HepG2 (cell line): Measurements from ENCODE around the gene TTC16. TPM values are rescaled to one million over a fixed set of nuclear protein-coding genes. Genes with fewer than 3 reads are reported as not detected.
A peak's percentile ranks its signal among the peaks of the same experiment; 100 is the strongest.

Experiments used
- ATF2 ChIP-seq: sonication (generic); formaldehyde crosslinking; IDR thresholded peaks from 2 replicates; pipeline ENCODE4 v1.4.0; 2020; ENCODE audit warnings: missing genetic modification reagents
- DRAP1 ChIP-seq: IDR thresholded peaks from 2 replicates; pipeline ENCODE4 v1.6.1; 2016; ENCODE audit warnings: missing genetic modification reagents, missing compliant biosample characterization
- EED ChIP-seq: sonication (generic); formaldehyde crosslinking; IDR thresholded peaks from 2 replicates; pipeline ENCODE4 v1.5.0; 2020; ENCODE audit warnings: mild to moderate bottlenecking, missing genetic modification reagents
- HIVEP1 ChIP-seq: sonication (generic); formaldehyde crosslinking; IDR thresholded peaks from 2 replicates; pipeline ENCODE4 v1.4.0; 2020; ENCODE audit warnings: mild to moderate bottlenecking, missing genetic modification reagents
- HMGXB4 ChIP-seq, 2 experiments: sonication (generic) in 1 of 2; formaldehyde crosslinking in 1 of 2; IDR thresholded peaks; 2 replicates each; pipeline versions ENCODE4 v1.4.0 to v1.6.1; 2018 to 2020; ENCODE audit warnings: missing genetic modification reagents in 2 of 2, borderline replicate concordance in 1 of 2, low read depth in 1 of 2, mild to moderate bottlenecking in 1 of 2, missing biosample characterization in 1 of 2
- HOMEZ ChIP-seq: IDR thresholded peaks from 2 replicates; pipeline ENCODE4 v1.6.1; 2016; ENCODE audit warnings: low read depth
- MXD1 ChIP-seq: sonication (generic); formaldehyde crosslinking; IDR thresholded peaks from 2 replicates; pipeline ENCODE4 v1.4.0; 2020; ENCODE audit warnings: mild to moderate bottlenecking, missing genetic modification reagents
- SALL1 ChIP-seq: sonication (generic); formaldehyde crosslinking; IDR thresholded peaks from 2 replicates; pipeline ENCODE4 v1.8.0; 2022; ENCODE audit warnings: mild to moderate bottlenecking, missing genetic modification reagents
- SOX6 ChIP-seq, 2 experiments: fragments of 450-650 bp in 1 of 2; sonication (generic) in 1 of 2; formaldehyde crosslinking in 1 of 2; IDR thresholded peaks; 2 replicates each; pipeline versions ENCODE4 v1.4.0 to v1.6.1; 2017 to 2020; ENCODE audit warnings: antibody characterized with exemption in 1 of 2, mild to moderate bottlenecking in 1 of 2, missing genetic modification reagents in 1 of 2
- TBL1XR1 ChIP-seq: fragments of 150-350 bp; IDR thresholded peaks from 2 replicates; pipeline ENCODE4 v1.6.1; 2014; ENCODE audit warnings: borderline replicate concordance, low read length; ENCODE audit not compliant: partially characterized antibody
- TFDP1 ChIP-seq: IDR thresholded peaks from 2 replicates; pipeline ENCODE4 v1.6.1; 2016; ENCODE audit warnings: missing compliant biosample characterization, missing genetic modification reagents, borderline replicate concordance
- ZBTB38 ChIP-seq: sonication (generic); formaldehyde crosslinking; IDR thresholded peaks from 2 replicates; pipeline ENCODE4 v1.5.1; 2020; ENCODE audit warnings: mild to moderate bottlenecking, missing genetic modification reagents
- ZFP36L2 ChIP-seq: sonication (generic); formaldehyde crosslinking; IDR thresholded peaks from 2 replicates; pipeline ENCODE4 v1.4.0; 2020; ENCODE audit warnings: missing genetic modification reagents
- ZFX ChIP-seq: sonication (generic); formaldehyde crosslinking; IDR thresholded peaks from 2 replicates; pipeline ENCODE4 v1.4.0; 2020; ENCODE audit warnings: mild to moderate bottlenecking, low read depth, missing genetic modification reagents, moderate library complexity
- ZNF367 ChIP-seq: sonication (generic); formaldehyde crosslinking; IDR thresholded peaks from 2 replicates; pipeline ENCODE4 v1.4.0; 2020; ENCODE audit warnings: missing genetic modification reagents, borderline replicate concordance
- ZNF430 ChIP-seq: sonication (generic); formaldehyde crosslinking; IDR thresholded peaks from 2 replicates; pipeline ENCODE4 v1.9.0; 2021; ENCODE audit warnings: mild to moderate bottlenecking, missing genetic modification reagents
- ZNF614 ChIP-seq: IDR thresholded peaks from 2 replicates; pipeline ENCODE4 v1.6.1; 2018; ENCODE audit warnings: missing biosample characterization, missing genetic modification reagents, inconsistent platforms, borderline replicate concordance
- ZNF710 ChIP-seq: sonication (generic); formaldehyde crosslinking; IDR thresholded peaks from 2 replicates; pipeline ENCODE4 v1.5.0; 2020; ENCODE audit warnings: mild to moderate bottlenecking, missing genetic modification reagents, borderline replicate concordance
- polyA plus RNA-seq, 8 experiments: library from polyadenylated mRNA; depleted of rRNA in 3 of 8; stranded (reverse) in 7 of 8; unstranded in 1 of 8; fragments of >200 nt; fragmentation: Illumina TruSeq in 4 of 8; extraction: Trizol in 4 of 8; gene quantifications; 2 replicates each; pipeline versions ENCODE4 v1.2.1 to v1.2.3, GENCODE V29; 2011 to 2016; ENCODE audit warnings: low read depth in 4 of 8, missing spikeins in 1 of 8, mixed read lengths in 1 of 8; ENCODE audit not compliant: insufficient read depth in 1 of 8
- total RNA-seq, 5 experiments: library from RNA; depleted of rRNA; stranded (reverse); fragments of >200 nt; fragmentation: Illumina TruSeq; extraction: Trizol; gene quantifications; 2 replicates each; pipeline ENCODE4 v1.2.3, GENCODE V29; 2016; ENCODE audit warnings: low read depth in 1 of 5

Gene TTC16
- total and polyA plus RNA-seq, 2 of the 13 experiments (the other 11 are each of a cell fraction or from before 2014, with no cell fraction given) = not detected

GRCh38 chr9:127729522-127730256 lies 13.8 kb downstream of the TTC16 start (continued):
- TF ChIP-seq MXD1 (CRISPR knock-in tag) (0 out of 2 replicates have a peak, but pooled peaks have one; percentile 29), TFDP1 (CRISPR knock-in tag) (peak; percentile 30; the same call in 1 of the 2 replicates), ATF2 (CRISPR knock-in tag) (no peak), ZFX (CRISPR knock-in tag) (peak; percentile 77), HOMEZ (CRISPR knock-in tag) (no peak), ZBTB38 (no peak), ZNF614 (CRISPR knock-in tag) (no peak), ZNF430 (CRISPR knock-in tag) (0 out of 2 replicates have a peak, but pooled peaks have one; percentile 24), SOX6 (IDR thresholded peaks at IDR 0.05) (no peak), SOX6 (CRISPR knock-in tag; IDR thresholded peaks at IDR 0.05) (peak; percentile 33; the same call in 1 of the 2 replicates), TBL1XR1 (no peak), EED (CRISPR knock-in tag) (no peak), HMGXB4 (CRISPR knock-in tag; IDR thresholded peaks at IDR 0.05; ENCODE audit: borderline replicate concordance in 1 of 2, low read depth in 1 of 2) (no peak), ZFP36L2 (CRISPR knock-in tag) (no peak), ZNF710 (CRISPR knock-in tag) (0 out of 2 replicates have a peak, but pooled peaks have one; percentile 29), DRAP1 (CRISPR knock-in tag) (0 out of 2 replicates have a peak, but pooled peaks have one; percentile 39), SALL1 (CRISPR knock-in tag) (peak; percentile 27; the same call in 1 of the 2 replicates), HIVEP1 (peak; percentile 45; the same call in 1 of the 2 replicates), ZNF367 (CRISPR knock-in tag) (no peak)
